SIG-M5 (cell line): ENCODE data around the gene TMEM108.

Source experiments
- DNase-seq: peaks from one replicate; lab custom pipeline; 2025; lab: John Stamatoyannopoulos, UW

The TMEM108 gene

DNA sequence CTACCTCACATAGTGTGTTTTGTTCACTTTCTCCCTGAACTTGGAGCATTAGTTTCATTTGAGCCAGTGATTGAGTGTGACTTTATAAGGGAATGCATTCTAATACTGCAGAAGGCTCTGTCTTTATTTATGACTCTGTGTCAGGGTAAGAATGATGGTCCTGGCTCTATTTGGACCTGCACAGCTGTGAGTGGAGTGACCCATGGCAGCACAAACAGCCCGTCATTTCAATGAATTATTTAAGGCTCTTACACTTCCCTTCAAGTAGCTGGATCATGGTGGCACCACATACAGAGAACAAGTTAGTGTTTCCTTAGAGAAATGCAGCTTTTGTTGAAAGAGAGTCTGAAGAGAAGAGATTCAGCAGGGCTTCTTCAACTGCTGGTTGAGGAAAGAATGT is 16.4 kb downstream of the TMEM108 start:
- DNase-seq = no peak

DNA sequence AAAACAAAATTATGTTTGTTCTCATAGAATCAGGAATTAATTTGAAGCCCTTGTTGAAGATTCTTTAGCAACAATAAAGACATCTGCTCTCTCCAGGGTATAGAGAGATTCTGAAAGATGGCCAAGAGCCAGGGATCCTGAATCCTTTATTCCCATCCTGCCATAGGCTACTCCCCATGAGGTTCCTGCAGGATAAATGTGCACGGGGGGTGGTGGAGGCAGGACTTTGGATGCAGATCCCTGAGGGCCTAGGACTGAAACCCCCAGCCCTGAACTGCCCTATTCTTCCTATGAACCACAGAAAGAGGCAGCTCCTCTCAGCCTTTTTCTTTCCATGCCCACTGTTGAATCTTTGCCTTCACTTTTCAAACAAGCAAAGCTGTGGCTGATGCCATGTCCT is 17.1 kb downstream of the TMEM108 start:
- no peak for DNase-seq

DNA sequence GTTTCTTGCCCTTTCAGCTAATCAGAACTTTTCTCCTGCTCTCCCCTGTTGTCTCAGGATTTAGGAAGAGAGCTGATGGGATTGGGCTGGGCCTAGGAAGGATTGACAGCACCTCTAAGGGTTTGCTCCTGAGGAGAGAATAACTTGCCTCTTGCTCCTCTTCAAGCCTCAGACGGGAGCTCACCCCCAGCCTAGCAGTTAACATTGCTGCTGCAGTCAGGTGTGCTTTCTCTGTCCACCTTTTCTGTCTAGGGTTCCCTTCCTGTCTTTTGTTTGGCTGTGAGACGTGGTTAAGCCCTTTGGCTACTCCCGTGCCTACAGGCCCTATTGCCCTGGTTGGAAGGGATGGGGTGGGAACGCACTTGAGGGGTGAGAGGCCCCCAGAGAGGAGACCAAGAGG is 20.1 kb downstream of the TMEM108 start:
- no peak for DNase-seq

DNA sequence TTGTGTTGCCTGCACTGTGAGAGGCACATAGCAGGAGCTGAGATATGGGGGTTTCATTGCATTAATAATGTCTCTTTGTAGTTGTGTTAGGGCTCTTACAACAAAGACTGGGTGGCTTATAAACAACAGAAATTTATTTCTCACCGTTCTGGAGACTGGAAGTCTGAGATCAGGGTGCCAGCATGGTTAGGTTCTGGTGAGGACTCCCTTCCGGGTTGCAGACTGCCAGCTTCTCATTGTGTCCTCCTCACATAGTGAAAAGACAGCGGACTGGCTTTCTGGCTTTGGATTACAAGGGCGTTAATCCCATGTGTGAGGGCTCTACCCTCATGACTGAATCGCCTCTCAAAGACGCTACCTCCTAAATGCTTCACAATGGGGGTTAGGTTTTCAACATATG is 20.6 kb downstream of the TMEM108 start:
- no peak for DNase-seq

DNA sequence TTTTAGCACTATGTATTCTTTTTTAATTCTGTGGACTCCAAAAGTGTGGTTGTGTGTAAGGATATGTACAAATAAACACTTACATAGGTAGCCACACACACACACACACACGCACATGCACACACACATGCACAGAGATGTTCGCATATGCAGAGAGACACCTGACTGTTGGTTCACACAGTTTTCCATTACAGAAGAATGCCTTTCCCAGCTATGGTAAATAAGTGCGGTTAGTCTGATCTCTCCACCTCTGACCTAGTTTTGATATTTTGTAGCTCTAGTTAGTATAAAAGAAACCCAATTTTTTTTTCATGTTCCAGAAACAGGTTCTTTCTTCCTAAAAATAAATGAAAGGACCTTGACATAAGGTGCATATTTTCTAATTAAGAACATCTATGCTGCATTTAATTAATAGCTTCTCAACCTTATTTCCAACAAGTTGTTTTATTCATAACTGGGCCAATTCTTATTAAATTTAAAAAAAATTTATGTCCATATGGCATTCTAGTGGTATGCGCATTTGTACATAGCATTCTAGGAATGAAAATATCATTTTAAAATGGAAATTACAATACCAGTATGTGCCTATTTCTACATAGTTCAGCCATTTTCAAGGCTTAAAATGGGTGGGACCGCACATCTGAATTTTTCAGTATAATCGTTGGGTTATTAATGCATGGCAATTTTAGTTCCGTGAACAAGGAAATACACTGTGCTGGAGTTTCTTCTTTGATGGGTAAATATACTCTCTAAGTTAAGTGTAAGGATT is 27.2 kb downstream of the TMEM108 start:
- DNase-seq = no peak

DNA sequence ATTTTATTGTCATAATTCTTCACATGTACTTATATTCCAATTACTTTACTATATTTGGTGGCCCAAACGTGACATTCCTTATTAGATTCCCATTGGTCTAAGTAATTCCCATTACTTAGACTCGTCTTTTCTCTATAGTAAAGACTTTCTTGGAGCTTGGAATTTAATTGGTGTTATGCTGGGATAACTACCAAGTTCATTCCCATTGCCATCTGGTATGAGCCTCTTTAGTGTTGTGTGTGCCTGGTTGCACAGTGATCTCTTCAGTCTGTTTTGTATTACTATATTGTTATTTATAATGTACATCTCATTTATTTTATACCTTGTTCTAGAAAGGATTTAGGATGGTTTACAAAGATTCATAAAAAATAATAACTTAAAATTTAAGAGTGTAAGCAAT is 27.8 kb downstream of the TMEM108 start:
- no peak for DNase-seq

DNA sequence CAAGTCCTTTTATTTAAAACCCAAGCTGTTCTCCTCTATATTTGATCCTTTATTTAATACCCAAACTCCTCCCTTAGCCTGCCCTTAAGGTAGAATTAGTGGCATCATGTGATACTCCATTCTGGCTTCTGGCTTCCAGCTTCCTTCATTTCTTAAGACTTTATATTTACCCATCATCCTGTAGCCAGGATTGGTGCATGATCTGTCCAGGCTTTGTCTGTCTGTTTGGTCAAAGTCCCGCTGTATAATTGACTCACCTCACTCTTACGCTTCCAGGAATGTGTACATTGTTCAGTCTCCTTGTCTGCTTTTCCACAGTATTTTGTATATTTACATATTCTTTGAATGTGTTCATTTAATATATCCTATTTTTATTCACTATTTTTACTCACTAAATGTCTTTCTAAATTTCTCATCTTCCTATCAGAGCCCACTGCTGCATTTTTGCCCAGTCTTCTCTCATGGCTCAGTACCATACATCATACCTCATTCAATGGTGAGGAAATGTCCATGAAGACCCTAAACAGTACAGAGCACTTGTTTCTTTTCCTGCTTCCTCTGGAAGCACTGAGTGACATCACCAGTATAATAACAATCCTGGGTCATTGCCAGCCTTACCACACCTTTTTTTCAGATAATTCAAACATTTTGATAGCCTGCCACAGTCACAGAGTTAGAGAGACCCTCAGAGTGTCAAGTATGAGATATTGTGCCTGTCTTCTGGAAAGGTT is 31.5 kb downstream of the TMEM108 start:
- no peak for DNase-seq

DNA sequence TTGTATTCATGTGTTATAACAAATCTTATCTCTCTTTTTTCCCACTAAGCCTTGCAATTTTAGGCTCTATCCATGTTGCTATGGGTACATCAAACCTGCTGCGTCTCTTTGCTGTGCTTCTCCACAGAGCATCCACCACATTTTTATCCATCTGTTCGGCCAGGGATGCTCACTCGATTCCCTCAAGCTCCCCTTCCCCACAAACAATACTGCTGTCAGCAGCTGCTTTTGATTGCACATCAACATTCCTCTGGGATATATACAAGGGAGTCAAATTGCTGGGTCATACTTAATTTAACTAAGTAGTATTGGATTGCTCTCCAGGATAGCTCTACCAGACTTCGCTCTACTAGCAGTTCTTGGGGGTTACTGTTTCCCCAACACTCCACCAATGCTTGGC is 36.8 kb downstream of the TMEM108 start:
- no peak for DNase-seq

DNA sequence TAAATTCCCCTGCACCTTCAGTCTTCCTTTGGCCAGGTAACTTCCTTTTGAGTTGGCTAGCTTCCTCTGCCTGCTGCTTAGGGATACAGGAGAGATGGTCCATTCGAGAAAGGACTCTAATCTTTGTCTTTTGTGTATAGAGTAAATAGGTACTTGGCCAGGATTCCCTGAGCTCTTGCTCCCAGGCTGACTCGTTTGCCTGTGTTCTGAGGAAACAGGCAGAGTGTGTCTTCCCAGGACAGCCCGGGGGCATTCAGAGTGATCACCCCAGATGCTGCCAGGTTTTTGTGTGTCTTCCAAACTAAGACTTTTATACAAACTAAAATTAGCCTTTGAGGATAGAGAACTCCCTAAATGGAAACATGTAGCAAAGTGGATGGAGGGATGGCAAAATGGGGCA is 39.5 kb downstream of the TMEM108 start:
- DNase-seq = no peak

DNA sequence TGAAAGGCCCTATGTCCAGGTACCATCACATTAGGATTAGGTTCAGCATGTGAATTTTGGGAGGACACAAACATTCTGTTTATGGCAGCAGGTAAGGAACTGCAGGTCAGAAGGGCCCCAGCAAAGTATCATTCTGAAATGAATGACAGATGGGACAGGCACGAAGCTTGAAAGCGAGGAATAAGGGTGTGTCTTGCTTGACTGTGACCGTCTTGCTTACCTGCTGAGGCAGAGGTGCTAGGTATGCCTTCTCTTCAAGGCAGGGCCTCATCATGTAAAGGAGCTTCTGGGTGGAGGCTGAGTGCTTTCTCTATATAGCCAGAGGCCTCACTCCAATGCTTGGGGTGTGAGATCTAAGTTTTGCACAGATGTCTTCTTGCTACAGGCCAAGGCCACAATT is 41.4 kb downstream of the TMEM108 start:
- no peak for DNase-seq

DNA sequence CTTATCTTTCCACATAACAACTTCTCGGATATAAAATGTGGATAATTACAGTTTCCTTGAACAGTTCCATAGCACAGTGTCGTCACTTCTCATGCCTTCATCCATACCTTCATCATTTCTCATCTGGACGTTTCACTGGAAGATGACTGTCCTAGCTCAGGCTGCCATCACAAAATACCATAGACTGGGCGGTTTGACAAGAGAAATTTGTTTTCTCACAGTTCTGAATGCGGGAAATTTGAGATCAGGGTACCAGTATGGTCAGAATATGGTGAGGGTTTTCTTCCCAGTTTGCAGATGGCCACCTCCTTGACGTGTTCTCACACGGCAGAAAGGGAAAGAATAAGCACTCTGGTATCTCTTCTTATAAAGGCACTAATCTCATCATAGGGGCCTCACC is 42.8 kb downstream of the TMEM108 start:
- no peak for DNase-seq

DNA sequence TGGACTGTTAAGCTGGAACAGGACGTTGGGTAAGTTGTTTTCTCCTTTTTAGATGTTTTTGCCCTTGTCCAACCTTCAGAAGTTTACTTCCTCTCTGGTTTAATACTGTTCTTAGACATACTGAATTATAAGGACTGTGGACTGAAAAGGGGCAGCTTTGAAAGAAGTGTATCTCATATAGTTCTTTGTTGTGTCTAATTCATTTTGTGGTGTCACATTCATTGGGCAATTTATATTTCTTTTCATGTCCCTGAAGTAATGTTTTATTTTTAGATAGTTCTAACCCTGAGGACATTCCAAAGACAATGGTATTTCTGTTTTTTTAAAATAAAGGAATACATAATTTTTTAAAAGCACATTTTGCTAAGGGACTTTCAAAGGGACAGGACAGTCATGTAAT is 45.2 kb downstream of the TMEM108 start:
- no peak for DNase-seq

DNA sequence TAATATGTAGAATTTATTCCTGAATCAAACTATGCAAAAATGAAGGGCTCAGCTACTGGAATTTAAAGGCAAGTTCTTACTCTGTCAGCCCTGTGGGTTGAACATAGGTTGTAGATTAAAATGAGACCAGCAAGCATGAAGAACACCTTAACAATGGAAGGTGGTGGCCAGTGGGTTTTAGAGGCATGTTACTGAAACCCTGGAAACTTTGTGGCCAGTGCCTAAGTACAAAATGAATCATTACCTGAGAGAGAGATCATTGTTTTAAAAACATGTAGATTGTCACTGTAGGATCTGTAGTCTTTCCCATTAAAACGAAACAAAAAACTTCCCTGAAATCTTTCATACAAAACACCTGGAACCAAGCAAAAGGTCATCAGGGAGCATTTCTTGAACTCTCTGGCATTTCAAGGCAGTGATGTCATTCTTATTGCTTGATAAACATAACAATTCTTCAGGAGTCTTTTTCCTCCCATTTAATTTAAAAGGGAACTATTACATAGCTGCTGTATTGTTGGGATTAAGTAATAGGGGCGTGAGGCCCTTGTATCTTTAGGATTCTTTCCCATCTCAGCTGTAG is 51.8 kb downstream of the TMEM108 start:
- DNase-seq = no peak

DNA sequence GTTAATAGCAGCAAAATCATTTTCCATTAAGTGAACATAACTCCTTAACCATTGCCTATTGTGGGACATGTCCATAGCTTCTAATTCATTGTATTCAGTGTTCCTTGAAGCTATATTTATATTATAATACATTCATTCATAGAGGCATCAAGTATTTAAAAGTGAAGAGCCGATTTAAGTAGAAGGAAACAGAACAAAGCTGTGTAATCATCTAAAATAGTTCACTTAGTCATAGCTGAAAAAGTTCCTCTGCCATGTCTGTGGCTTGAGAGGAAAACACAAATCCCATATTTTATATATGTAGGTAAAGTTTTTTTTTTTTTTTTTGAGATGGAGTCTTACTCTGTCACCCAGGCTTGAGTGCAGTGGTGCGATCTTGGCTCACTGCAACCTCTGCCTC is 54.5 kb downstream of the TMEM108 start:
- no peak for DNase-seq

DNA sequence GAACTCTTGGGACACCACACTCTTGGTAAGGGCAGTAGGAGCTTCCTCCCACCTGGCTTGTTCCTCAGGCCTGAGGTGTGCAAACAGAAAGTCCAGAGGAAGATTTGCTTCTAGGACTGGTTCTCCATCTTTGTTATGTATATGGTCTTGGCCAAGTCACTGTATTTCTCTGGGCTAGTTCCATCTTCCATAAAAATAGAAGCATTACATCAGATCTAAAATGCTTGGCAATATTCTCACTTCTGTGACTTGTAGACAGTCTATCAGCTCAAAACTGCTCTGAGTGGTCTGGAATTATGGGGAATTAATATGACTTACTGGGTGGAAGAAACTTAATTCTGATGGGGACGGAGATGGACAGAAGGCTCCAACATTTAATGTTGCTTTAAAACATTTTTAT is 55.2 kb downstream of the TMEM108 start:
- no peak for DNase-seq

DNA sequence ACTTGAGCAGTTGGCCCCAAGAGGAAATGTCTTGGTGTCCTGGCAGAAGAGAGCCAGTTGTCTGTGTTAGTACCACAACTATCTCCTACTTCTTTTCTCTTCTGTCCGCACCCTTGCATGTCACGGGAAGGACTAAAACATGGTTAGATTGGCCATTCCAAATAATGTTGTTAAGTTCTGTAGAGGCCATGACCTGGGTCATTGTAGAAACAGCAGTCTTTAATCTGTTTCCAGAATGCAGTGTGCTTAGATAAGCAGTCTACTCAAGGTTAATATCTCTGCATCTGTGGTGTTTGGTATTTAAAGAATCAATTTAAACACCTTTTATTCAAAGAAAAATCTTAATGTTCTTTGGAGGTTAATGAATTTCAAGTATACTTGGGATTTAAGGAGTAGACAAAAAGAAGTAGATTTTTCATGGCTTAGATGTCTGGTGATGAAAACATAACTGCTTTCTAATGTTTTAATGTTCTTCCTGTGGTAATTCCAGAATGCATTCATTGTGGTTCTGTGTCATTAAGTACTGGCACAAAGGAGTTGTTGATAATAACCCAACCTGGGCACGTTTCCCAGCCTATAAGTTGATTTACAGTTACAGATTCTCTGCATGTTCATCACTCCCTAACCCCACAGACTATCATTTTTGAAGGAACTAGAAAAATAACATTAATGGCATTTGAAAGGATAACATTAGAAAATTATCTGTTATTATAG is 58.9 kb downstream of the TMEM108 start:
- DNase-seq = no peak

DNA sequence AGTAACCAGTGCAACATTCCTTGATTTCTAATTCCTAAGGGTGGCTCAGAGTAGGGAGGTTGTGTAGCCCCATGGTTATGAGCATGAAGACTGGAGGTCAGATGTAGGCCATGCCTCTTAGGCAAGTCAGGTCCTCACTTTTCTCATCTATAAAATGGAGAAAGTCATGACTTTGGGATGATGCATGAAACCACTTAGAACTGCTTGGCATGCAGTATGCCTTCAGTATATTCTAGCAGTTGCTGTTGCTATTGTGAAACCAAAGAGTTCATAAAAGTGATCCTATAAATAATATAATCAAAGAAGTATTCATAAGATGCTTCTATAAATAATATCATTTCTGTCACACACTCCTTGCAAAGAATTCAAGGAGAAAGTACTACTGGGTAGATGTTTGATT is 65.5 kb downstream of the TMEM108 start:
- DNase-seq = no peak

DNA sequence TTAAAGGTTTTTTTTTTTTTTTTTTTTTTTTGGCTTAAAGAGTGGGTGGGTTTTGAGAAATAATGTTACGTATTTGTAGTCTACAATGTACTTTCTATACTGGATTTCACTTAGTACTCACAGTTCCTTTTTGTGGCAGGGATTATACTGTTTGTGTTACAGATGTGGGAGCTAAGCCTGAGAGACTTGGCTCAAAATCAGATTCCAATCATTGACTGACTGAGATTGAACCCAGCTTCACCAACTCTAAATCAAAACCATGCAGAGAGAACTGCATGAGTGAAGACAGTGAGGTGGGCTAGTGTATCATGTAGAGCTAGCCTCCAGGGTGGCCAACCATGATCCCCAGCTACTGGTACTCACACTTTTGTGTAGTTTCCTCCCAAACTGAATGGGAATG is 68.0 kb downstream of the TMEM108 start:
- DNase-seq = no peak

DNA sequence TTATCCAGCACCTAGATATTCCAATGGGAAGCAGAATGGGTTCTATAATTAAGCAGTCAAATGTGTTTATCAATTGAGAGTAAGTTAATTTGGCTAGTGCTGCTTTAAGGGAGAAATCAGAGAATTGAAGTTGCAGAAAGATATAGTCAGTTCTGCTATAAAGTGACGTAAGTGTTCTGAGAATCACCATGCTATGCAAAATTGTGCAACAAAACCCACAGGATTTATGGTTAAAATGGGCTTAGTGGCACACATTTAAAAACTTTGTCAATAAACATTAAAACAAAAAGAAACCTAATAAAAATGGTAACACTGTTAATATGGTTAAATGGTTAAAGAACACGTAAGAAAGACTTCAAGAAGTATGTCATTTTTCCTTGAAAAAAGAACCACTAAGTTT is 74.5 kb downstream of the TMEM108 start:
- DNase-seq = no peak

DNA sequence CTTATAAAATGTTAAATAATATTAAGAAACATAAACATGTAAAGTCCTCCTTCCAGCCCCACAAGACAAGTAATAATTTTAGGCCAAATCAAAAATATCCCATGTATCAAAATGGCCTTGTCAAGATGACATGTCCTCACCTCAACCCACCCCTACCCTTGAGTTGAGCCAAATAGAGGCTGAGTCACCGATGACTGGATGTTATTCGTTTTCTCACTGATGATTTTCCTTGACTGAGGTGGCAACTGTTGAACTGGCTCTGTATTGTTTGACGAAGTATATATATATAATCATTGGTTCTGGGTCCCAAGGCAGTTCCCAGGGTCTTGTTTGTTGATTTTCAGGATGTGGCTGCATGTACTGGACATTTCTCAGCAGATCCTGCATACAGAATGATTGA is 75.3 kb downstream of the TMEM108 start:
- DNase-seq = no peak

DNA sequence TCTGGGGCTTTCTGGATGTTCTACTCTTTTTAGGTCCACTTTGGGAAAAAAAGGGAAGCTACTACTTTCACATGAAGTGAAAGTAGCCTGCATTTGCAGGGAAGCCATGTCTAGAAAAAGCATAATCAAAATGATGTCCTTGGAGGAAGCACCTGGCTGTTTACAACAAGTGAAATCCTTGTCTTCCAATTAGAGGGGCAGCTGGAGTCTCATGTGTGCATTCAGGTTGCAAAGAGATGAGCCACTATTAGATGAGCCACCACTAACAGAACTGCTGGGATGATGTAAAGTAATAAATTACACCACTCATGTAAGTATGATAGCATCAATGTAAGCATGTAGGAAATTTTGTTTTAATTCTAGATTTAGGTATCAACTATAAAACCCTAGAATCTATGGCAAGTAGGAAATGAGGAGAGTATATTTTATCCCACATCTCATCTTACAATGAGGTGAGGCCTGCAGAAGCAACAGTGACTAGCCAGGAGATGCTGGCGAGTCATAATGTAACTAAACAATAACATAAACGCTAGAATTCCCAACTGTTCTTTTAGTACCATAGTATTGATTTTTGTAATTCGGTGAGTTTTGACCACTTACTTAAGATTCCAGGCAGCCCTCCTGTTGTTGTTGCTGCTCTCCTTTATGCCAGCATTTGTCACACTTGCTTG is 75.9 kb downstream of the TMEM108 start:
- DNase-seq = no peak

DNA sequence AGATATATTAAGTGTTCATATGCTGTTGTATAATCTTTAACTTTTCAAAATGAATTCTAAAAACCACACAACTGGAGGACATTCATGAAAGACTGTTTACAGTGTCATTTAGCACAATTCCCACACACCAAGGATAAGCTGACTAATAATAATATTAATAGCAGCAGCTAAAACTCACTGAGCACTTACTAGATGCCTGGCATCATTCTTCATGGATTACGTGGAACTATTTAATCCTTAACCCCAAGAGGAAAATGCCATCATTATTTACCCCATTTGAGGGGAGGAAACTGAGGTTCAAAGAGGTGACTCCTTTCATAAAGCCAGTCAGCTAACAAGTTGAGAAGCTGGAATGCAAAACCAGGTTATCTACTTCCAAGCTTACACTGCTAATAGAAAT is 77.0 kb downstream of the TMEM108 start:
- no peak for DNase-seq
